Measurements from ENCODE around the gene KRTAP2-2. TPM values are rescaled to one million over a fixed set of nuclear protein-coding genes. Genes with fewer than 3 reads are reported as not detected.
A peak's percentile ranks its signal among the peaks of the same experiment; 100 is the strongest.

The KRTAP2-2 gene
- total and polyA plus RNA-seq, 2 of the 4 experiments (the other 2 are of a cell fraction): 0.17 TPM; not detected in 1

GRCh38 chr17:41058741-41059140 lies 3.7 kb upstream of the KRTAP2-2 start:
- Histone ChIP-seq H3K27me3 (ENCODE audit: control insufficient read depth, insufficient read depth, low read length) (no peaks in the 10 kb centered on the region), H4K5ac (ENCODE audit: low read depth, low read length) (peak overlapping the region; percentile 97), H2AFZ (replicated peaks; ENCODE audit: low read length, poor library complexity) (no peak overlapping the region), H3K9me1 (ENCODE audit: insufficient read depth, low read length) (peaks cover 2% of the 10 kb centered on the region; the same call in 1 of the 2 replicates), H3K27ac (ENCODE audit: insufficient read depth, low read length) (peak overlapping the region; percentile 63), H3K79me1 (ENCODE audit: low read depth in 1 of 2, low read length in 2 of 2) (no peaks in the 10 kb centered on the region), H2BK15ac (ENCODE audit: low read depth, low read length) (peak overlapping the region; percentile 48), H3K14ac (replicated peaks; ENCODE audit: low read depth, low read length) (peak overlapping the region; percentile 89), H3K23ac (ENCODE audit: low read depth, low read length) (peak overlapping the region; percentile 60; the same call in 1 of the 2 replicates), H3K4me3 (ENCODE audit: insufficient read depth, low read depth, low read length) (no peak overlapping the region), H4K20me1 (ENCODE audit: insufficient read depth, low read length) (no peaks in the 10 kb centered on the region), H3K18ac (ENCODE audit: low read depth, low read length) (peak overlapping the region; percentile 99), H3K56ac (ENCODE audit: extremely low read depth, insufficient read depth, low read length) (peak overlapping the region; percentile 83), H2BK120ac (ENCODE audit: low read depth, low read length) (peak overlapping the region; percentile 95), H3K4ac (ENCODE audit: low read depth, low read length) (peak overlapping the region; percentile 91), H4K91ac (ENCODE audit: insufficient read depth, low read depth, low read length) (peak overlapping the region; percentile 86), H2BK20ac (ENCODE audit: low read depth, low read length) (peak overlapping the region; percentile 96), H4K8ac (ENCODE audit: low read depth in 2 of 2, low read length in 2 of 2) (peak overlapping the region; percentile 70 to 82), H3K4me1 (ENCODE audit: control insufficient read depth, insufficient read depth, low read length) (peaks cover 16% of the 10 kb centered on the region), H3K4me2 (ENCODE audit: low read depth, low read length) (peak overlapping the region; percentile 13; the same call in 1 of the 2 replicates), H3K9me3 (ENCODE audit: control insufficient read depth, insufficient read depth, low read length) (no peaks in the 10 kb centered on the region), H2BK5ac (ENCODE audit: low read depth, low read length, poor library complexity, severe bottlenecking) (peak overlapping the region; percentile 80), H2AK9ac (replicated peaks; ENCODE audit: low read depth, low read length, poor library complexity) (peak overlapping the region; percentile 2), H3K9ac (ENCODE audit: low read depth, low read length) (no peak overlapping the region; the same call in 1 of the 2 replicates), H2AK5ac (ENCODE audit: low read depth, low read length) (peak overlapping the region; percentile 85), H3K36me3 (ENCODE audit: control insufficient read depth, insufficient read depth, low read length) (no peaks in the 10 kb centered on the region)
- POLR2A ChIA-PET (ENCODE audit: unreplicated experiment): interaction anchor here (0.8 to 3.0 kb wide), 2 partner anchors 10 to 149 kb away, joined by 5 to 12 read pairs; no protein-coding TSS in a partner anchor
- DNase-seq (peak; percentile 57), ATAC-seq (ENCODE audit: low read depth) (no peak)
- CTCF ChIA-PET: interaction anchor here (0.7 kb wide), 1 partner anchor 255 kb away, joined by 3 read pairs; no protein-coding TSS in a partner anchor
- in situ Hi-C loops (cut with MboI; ENCODE audit: low sequenced_read_pairs): no loop called here
- BruUV-seq (replicated peaks): no TSS peak
- dilution Hi-C loops (cut with HindIII; ENCODE audit: low sequenced_read_pairs, unreplicated experiment): no loop called here
- TF ChIP-seq POLR2A (IDR thresholded peaks at IDR 0.05; ENCODE audit: low read depth, low read length) (no peak), RFX5 (IDR thresholded peaks at IDR 0.05; ENCODE audit: low read depth, low read length) (no peak), NFE2L2 (IDR thresholded peaks at IDR 0.05; ENCODE audit: low read depth, low read length) (no peak), SMC3 (IDR thresholded peaks at IDR 0.05; ENCODE audit: low read depth, low read length) (no peak), CHD1 (IDR thresholded peaks at IDR 0.05; ENCODE audit: low read depth, low read length) (no peak), RCOR1 (IDR thresholded peaks at IDR 0.05; ENCODE audit: insufficient replicate concordance, low read length) (no peak), RAD21 (IDR thresholded peaks at IDR 0.05; ENCODE audit: low read length) (no peak), CEBPB (IDR thresholded peaks at IDR 0.05; ENCODE audit: low read depth, low read length) (no peak), ELK1 (IDR thresholded peaks at IDR 0.05; ENCODE audit: borderline replicate concordance, low read depth, low read length) (no peak), MXI1 (IDR thresholded peaks at IDR 0.05; ENCODE audit: borderline replicate concordance, low read depth, low read length) (no peak), FOS (IDR thresholded peaks at IDR 0.05; ENCODE audit: low read depth, low read length) (no peak), MAZ (IDR thresholded peaks at IDR 0.05; ENCODE audit: borderline replicate concordance, low read depth, low read length) (no peak), BHLHE40 (IDR thresholded peaks at IDR 0.05; ENCODE audit: low read depth, low read length) (no peak)
- TF ChIP-seq, protein P1, sequence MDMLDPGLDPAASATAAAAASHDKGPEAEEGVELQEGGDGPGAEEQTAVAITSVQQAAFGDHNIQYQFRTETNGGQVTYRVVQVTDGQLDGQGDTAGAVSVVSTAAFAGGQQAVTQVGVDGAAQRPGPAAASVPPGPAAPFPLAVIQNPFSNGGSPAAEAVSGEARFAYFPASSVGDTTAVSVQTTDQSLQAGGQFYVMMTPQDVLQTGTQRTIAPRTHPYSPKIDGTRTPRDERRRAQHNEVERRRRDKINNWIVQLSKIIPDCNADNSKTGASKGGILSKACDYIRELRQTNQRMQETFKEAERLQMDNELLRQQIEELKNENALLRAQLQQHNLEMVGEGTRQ (IDR thresholded peaks at IDR 0.05; ENCODE audit: low read depth, low read length): no peak
- WGBS, 2 experiments (ENCODE audit: extremely low coverage in 2 of 2, insufficient read length in 1 of 2): no CpG with 5 or more reads among the region's 5 CpGs
- intact Hi-C loops (cut with micrococcal nuclease): loop anchor here (5.0 kb wide), 1 partner anchor 101 kb away; no protein-coding TSS in a partner anchor

Measured in IMR-90 (cell line).